ENCODE data around the gene MRPL44. TPM values are rescaled to one million over a fixed set of nuclear protein-coding genes. Genes with fewer than 3 reads are reported as not detected.

MRPL44 gene
- total RNA-seq, 2 donors from 2014 or later = 40.8 to 49.4 TPM

DNA sequence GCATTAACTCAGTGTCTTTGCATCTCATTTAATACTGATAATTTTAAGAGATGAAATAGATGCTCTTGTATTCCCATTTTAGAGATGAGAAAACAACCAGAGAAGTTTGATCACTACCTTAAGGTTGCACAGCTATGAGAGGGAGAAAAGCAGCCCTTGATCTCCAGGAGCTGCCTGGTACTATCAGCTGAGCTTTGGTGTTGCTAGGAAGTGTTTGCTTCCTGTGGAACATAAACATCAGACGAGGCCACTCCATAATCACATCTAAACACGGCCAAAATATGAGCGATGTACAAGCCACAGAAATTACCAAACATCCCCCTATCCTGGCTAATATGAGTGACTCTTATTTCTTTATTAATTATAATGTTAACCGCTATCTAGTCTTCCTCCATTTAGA, 11.5 kb upstream of the MRPL44 start:
- Histone ChIP-seq H3K4me3 (peak overlapping the region; percentile 72), H3K9me3 (no peaks in the 10 kb centered on the region), H3K27ac (no peak overlapping the region), H3K4me1 (peaks cover 12% of the 10 kb centered on the region), H3K36me3 (no peaks in the 10 kb centered on the region), H3K27me3 (no peaks in the 10 kb centered on the region), H3K9ac (ENCODE audit: low read depth in 2 of 2, low read length in 2 of 2) (no peak overlapping the region)
- TF ChIP-seq, protein P1, sequence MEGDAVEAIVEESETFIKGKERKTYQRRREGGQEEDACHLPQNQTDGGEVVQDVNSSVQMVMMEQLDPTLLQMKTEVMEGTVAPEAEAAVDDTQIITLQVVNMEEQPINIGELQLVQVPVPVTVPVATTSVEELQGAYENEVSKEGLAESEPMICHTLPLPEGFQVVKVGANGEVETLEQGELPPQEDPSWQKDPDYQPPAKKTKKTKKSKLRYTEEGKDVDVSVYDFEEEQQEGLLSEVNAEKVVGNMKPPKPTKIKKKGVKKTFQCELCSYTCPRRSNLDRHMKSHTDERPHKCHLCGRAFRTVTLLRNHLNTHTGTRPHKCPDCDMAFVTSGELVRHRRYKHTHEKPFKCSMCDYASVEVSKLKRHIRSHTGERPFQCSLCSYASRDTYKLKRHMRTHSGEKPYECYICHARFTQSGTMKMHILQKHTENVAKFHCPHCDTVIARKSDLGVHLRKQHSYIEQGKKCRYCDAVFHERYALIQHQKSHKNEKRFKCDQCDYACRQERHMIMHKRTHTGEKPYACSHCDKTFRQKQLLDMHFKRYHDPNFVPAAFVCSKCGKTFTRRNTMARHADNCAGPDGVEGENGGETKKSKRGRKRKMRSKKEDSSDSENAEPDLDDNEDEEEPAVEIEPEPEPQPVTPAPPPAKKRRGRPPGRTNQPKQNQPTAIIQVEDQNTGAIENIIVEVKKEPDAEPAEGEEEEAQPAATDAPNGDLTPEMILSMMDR (IDR thresholded peaks at IDR 0.05) = no peak
- DNase-seq = no peak
- intact Hi-C loops (cut with DNase I) = no loop called here

DNA sequence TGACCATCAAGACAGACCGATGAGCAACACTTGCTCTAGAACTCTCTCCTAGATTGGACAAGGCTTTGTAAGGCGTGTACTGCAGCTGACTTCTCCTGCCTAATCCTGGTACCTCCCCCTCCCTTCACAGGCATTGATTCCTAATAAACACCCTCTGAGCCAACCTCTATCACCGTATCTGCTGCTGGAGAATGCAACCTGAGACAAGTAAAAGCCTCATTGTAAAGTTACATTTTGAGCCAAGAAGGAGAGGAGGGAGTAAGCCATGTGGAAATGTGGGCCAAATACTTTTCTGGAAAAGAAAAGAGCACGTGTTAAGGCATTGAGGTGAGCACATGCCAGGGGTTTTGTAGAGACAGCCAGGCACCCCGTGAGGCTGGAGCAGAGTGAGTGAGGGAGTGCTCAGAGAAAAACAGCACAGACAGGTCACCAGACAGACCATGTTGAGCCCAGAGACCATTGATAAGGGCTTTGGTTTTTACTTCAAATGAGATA, 9.5 kb upstream of the MRPL44 start:
- intact Hi-C loops (cut with DNase I) = no loop called here
- H3K9me3 ChIP-seq = no peaks in the 10 kb centered on the region
- no peak for DNase-seq
- no peaks in the 10 kb centered on the region for H3K27me3 ChIP-seq
- TF ChIP-seq, protein P1 (IDR thresholded peaks at IDR 0.05) = no peak
- no peak overlapping the region for H3K9ac ChIP-seq (ENCODE audit: low read depth in 2 of 2, low read length in 2 of 2)
- H3K4me1 ChIP-seq = peaks cover 6% of the 10 kb centered on the region
- H3K27ac ChIP-seq = no peak overlapping the region
- no peaks in the 10 kb centered on the region for H3K36me3 ChIP-seq
- H3K4me3 ChIP-seq = no peak overlapping the region

DNA sequence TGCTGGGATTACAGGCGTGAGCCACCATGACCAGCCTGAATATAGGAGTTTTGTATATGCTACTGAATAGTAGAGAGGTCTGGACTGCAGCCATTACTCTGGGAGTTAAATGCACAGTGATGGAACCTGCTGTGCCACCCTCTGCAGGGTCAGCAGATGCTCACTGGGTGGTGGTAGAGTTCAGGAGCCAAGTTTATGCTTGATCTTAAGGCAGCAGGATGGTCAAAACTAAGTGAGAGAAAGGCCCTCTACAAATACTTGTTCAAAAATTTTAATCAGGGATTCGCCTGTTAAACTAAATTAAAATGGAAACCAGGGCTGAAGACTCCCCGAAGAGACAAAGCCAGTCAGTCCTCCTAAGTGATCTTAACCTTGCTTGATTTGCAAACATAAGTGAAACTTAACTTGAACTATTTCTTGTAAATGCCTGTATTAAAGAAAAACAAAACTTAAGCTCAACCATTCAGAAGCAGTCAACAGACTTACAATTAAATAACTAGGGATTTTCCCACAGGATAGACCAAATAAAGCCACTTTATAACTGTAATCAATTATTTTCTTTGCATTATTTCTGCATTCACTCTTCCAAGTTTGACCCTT, 7.9 kb upstream of the MRPL44 start:
- Histone ChIP-seq H3K36me3 (no peaks in the 10 kb centered on the region), H3K4me3 (no peak overlapping the region), H3K9ac (ENCODE audit: low read depth in 2 of 2, low read length in 2 of 2) (no peak overlapping the region), H3K27ac (peak overlapping the region; percentile 71), H3K9me3 (no peaks in the 10 kb centered on the region), H3K4me1 (peaks cover 6% of the 10 kb centered on the region), H3K27me3 (no peaks in the 10 kb centered on the region)
- intact Hi-C loops (cut with DNase I) = no loop called here
- DNase-seq = no peak
- TF ChIP-seq, protein P1 (IDR thresholded peaks at IDR 0.05) = no peak

DNA sequence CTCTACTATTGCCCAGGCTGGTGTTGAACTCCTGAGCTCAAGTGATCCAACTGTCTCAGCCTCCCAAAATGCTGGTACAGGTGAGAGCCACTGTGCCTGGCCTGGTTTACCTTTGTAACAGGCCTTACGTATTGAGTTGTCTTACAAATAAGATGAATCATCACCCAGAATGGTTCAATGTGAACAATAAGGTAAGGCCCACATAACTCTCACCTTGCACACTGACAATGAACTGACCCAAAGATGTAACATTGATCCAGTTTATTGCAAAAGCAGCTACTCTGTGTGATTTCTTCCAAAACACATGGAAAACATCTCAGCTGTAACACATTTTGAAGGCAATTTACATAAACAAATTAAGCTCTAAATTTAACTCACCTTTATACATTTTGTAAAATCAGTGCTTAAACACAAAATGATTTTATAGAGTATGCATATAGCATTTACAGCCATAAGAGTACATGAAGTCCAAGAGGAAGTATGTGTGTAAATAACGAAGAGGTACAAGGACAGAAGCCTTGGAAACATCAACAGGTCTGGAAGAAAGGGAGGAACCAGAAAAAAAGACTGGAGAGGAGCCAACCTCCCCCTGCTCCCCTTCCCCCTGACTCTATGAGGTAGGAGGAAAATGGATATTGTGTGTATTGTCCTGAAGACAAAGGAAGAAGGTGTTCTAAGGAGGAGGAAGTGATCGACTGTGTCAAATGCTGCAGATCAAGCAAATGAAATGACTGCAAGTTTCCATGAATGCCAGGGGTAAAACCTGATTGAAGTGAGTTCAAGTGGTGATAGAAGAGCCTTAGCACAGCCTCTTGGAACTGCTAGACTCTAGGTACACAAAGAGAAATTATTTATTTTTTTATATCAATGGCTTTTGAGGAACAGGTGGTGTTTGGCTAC, 6.6 kb upstream of the MRPL44 start:
- no peaks in the 10 kb centered on the region for H3K9me3 ChIP-seq
- TF ChIP-seq, protein P1 (IDR thresholded peaks at IDR 0.05) = no peak
- H3K4me3 ChIP-seq = no peak overlapping the region
- peaks cover 6% of the 10 kb centered on the region for H3K4me1 ChIP-seq
- H3K27me3 ChIP-seq = no peaks in the 10 kb centered on the region
- intact Hi-C loops (cut with DNase I) = no loop called here
- H3K36me3 ChIP-seq = no peaks in the 10 kb centered on the region
- no peak overlapping the region for H3K9ac ChIP-seq (ENCODE audit: low read depth in 2 of 2, low read length in 2 of 2)
- DNase-seq = no peak
- H3K27ac ChIP-seq = peak overlapping the region; percentile 71

- Histone ChIP-seq H3K36me3 (no peaks in the 10 kb centered on the region), H3K9ac (ENCODE audit: low read depth in 2 of 2, low read length in 2 of 2) (peak overlapping the region in 1 of 2 donors; percentile 21), H3K27me3 (no peaks in the 10 kb centered on the region), H3K4me1 (peaks cover 6% of the 10 kb centered on the region), H3K9me3 (no peaks in the 10 kb centered on the region), H3K27ac (peak overlapping the region; percentile 71), H3K4me3 (no peak overlapping the region)
- DNase-seq = no peak
- TF ChIP-seq, protein P1 (IDR thresholded peaks at IDR 0.05) = no peak
- intact Hi-C loops (cut with DNase I) = no loop called here
Observed at GRCh38 chr2:223952280-223952968, 4.8 kb upstream of the MRPL44 start.
